Suprapubic skin (tissue), 3 donors: ENCODE data around the gene TOGARAM1.

ENCODE experiments used
- CTCF ChIP-seq, 2 donors: fragments of 200-600 bp in 1 of 2; fragments of 450-650 bp in 1 of 2; sonication (generic) in 1 of 2; IDR thresholded peaks; one replicate each; pipeline ENCODE4 v1.5.1; 2016 to 2019; ENCODE audit warnings: antibody characterized with exemption in 2 of 2, mild to moderate bottlenecking in 1 of 2, moderate library complexity in 1 of 2
- POLR2A ChIP-seq, 2 donors: fragments of 450-650 bp; IDR thresholded peaks; one replicate each; pipeline ENCODE4 v1.6.1; 2017; ENCODE audit warnings: antibody characterized with exemption in 2 of 2, mild to moderate bottlenecking in 2 of 2, moderate library complexity in 2 of 2

- TF ChIP-seq POLR2A (IDR thresholded peaks at IDR 0.05) (no peak), CTCF (IDR thresholded peaks at IDR 0.05) (no peak)
These were observed 111.4 kb downstream of the TOGARAM1 start for GRCh38 chr14:45073231-45073879.
